Brain microvascular endothelial cell (primary cell): ENCODE measurements around the gene AKNAD1.
"Not testable (repeated sequence)": the region's sequence is repeated elsewhere in the genome, so short reads cannot be mapped to it uniquely, and the experiment has no call there.

Experiments
- DNase-seq: peaks from one replicate; pipeline ENCODE4 v3.0.0-alpha.2; 2020
- H3K27ac ChIP-seq: fragments of 250-450 bp; sonication (Bioruptor Pico); 2 replicates; pipeline ENCODE4 v1.5.1; 2020; ENCODE audit warnings: mild to moderate bottlenecking, moderate library complexity
- H3K27me3 ChIP-seq: fragments of 250-450 bp; sonication (Bioruptor Pico); replicated peaks from 2 replicates; pipeline ENCODE4 v1.5.1; 2020; ENCODE audit warnings: mild to moderate bottlenecking
- H3K36me3 ChIP-seq: fragments of 250-450 bp; sonication (Bioruptor Pico); replicated peaks from 2 replicates; pipeline ENCODE4 v1.5.1; 2020; ENCODE audit warnings: mild to moderate bottlenecking
- H3K4me3 ChIP-seq: 2 replicates; pipeline ENCODE4 v1.5.1; 2011; ENCODE audit warnings: low read depth, mild to moderate bottlenecking, control low read depth, low read length, moderate library complexity
- CTCF ChIP-seq: IDR thresholded peaks from 2 replicates; pipeline ENCODE4 v1.5.1; 2011; ENCODE audit warnings: low read depth, mild to moderate bottlenecking, moderate library complexity, low read length, control low read depth, inconsistent platforms; ENCODE audit errors: missing control alignments
- in situ Hi-C: cut with HindIII; loops from 2 replicates; pipeline ENCODE4 v1.10.0; 2017; ENCODE audit warnings: low sequenced_read_pairs, low pct_ligation_motif_present

The AKNAD1 gene

GRCh38 chr1:108801101-108801500 is 55.8 kb downstream of the AKNAD1 start:
- Histone ChIP-seq H3K27me3 (no peaks in the 10 kb centered on the region), H3K27ac (no peak overlapping the region), H3K4me3 (no peak overlapping the region), H3K36me3 (peaks cover 25% of the 10 kb centered on the region)
- no peak for DNase-seq
- in situ Hi-C loops = no loop called here
- TF ChIP-seq CTCF = no peak

- H3K36me3 ChIP-seq = peaks cover 32% of the 10 kb centered on the region
- in situ Hi-C loops = no loop called here
These were observed 57.9 kb downstream of the AKNAD1 start for GRCh38 chr1:108799001-108799400.

GRCh38 chr1:108792420-108792819 is 64.5 kb downstream of the AKNAD1 start:
- peaks cover 30% of the 10 kb centered on the region for H3K36me3 ChIP-seq
- no peak for DNase-seq
- in situ Hi-C loops = no loop called here
- TF ChIP-seq CTCF = no peak
- no peaks in the 10 kb centered on the region for H3K27me3 ChIP-seq
- no peak overlapping the region for H3K4me3 ChIP-seq
- no peak overlapping the region for H3K27ac ChIP-seq

More at GRCh38 chr1:108799001-108799400, 57.9 kb downstream of the AKNAD1 start:
- Histone ChIP-seq H3K4me3 (no peak overlapping the region), H3K27me3 (no peaks in the 10 kb centered on the region), H3K27ac (no peak overlapping the region)
- TF ChIP-seq CTCF = no peak
- DNase-seq = no peak

GRCh38 chr1:108791790-108792189 is 65.1 kb downstream of the AKNAD1 start:
- H3K4me3 ChIP-seq = no peak overlapping the region
- in situ Hi-C loops = no loop called here
- no peak overlapping the region for H3K27ac ChIP-seq
- peaks cover 29% of the 10 kb centered on the region for H3K36me3 ChIP-seq
- H3K27me3 ChIP-seq = no peaks in the 10 kb centered on the region
- DNase-seq = no peak
- TF ChIP-seq CTCF = no peak

- Histone ChIP-seq H3K27me3 (no peaks in the 10 kb centered on the region), H3K27ac (no peak overlapping the region), H3K36me3 (peaks cover 43% of the 10 kb centered on the region), H3K4me3 (no peak overlapping the region)
- DNase-seq = no peak
- TF ChIP-seq CTCF = no peak
- in situ Hi-C loops = no loop called here
These were observed 71.0 kb downstream of the AKNAD1 start for GRCh38 chr1:108785880-108786279.

GRCh38 chr1:108785264-108785663 is 71.6 kb downstream of the AKNAD1 start:
- in situ Hi-C loops = no loop called here
- H3K27ac ChIP-seq = no peak overlapping the region
- TF ChIP-seq CTCF = no peak
- no peak for DNase-seq
- no peak overlapping the region for H3K4me3 ChIP-seq
- H3K36me3 ChIP-seq = peaks cover 45% of the 10 kb centered on the region
- no peaks in the 10 kb centered on the region for H3K27me3 ChIP-seq

- H3K27ac ChIP-seq, DNase-seq, H3K4me3 ChIP-seq, H3K27me3 ChIP-seq, in situ Hi-C loops: not testable (repeated sequence)
- peaks cover 46% of the 10 kb centered on the region for H3K36me3 ChIP-seq
These were observed 75.3 kb downstream of the AKNAD1 start for GRCh38 chr1:108781575-108781944.
